HK-2 (cell line): ENCODE measurements around the gene ITGB2.

Source experiments
- DNase-seq: peaks from one replicate; pipeline ENCODE4 v3.0.0-alpha.2; 2018; ENCODE audit not compliant: unreplicated experiment

Gene ITGB2

DNA sequence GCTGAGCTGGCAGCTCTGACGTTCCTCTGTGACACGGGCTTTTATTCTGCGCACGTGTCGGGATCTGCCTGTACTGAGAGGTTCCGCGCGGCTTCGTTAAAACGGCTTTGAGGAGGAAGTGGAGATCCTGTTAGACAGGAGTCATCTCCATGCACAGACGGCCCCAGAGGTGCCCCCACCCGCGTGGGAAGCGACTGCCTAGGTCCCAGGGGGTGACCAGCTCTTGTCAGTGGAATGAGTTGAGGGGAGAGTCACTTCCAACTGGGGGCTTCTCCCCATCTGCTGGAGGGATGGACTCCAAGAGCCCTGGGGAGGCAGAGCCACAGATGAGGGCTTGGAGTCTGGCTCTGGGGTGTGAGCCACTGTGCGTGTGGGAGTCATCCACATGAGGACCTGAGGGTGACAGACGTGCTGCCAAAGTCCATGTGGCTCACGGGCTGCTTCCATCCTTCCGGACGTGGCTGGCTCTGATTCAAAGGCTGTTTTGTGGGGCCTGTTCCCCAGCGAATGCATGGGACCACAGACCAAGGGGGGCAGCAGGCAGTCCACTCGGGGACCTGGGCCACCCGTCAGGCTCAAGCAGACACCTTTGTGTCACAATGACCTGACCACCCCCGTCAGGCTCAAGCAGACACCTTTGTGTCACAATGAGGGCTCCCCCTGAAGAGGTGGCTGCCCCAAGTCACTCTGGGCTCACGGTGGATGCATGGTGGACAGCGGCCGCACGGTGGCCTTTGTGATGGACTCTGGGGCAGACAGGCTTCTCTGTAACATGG, 74.0 kb downstream of the ITGB2 start:
- peak; percentile 16 for DNase-seq

DNA sequence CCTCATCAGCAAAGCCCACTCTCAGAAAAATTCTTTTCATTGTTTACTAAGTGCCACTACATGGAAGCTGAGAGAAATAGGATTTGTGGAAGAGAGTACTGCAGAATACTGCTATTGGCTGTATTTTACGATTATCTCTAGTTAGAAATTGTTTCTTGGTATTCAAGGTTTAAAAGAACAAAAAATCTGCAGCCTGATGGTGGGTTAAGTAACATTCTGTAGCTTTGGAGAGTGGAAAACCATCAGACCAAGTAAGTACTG, 74.5 kb downstream of the ITGB2 start:
- DNase-seq: no peak

DNA sequence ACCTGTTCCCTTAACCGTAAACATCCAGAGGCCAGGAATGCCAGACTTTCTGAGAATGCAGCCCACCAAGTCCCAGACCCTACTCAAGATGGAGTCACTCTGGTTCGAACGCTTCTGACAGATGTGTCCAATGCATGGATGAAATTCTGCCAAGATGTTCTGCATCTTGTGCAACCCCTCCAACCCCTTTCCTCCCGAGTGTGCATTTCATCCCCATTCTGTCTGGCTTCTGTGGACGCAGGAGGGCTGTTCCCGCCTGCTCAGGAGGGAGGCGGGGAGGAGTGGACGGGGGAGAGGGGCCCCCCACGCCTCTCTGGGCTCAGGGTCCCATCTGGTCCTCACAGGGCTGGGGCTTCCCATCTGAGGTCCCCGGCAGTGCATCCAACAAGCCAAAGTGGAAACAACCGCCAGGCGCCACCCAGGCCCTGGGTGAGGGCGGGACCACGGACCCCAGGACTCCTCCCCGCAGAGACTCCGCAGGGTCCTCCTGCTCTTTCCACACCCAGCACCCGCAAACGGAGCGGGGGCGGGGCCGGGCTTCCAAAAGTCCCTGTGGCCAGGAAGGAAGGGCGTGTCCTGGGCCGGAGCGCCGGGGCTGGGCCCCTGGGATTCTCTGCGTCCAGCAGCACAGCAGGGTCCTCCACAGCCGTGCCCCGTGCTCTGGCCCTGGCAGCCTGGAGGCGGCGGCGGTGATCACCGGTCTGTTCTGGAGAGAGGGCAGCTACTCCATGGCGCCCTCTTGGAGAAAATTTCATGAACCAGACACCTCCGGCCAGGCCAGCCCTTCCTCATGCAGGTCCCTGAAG, 75.1 kb downstream of the ITGB2 start:
- peak; percentile 51 for DNase-seq

DNA sequence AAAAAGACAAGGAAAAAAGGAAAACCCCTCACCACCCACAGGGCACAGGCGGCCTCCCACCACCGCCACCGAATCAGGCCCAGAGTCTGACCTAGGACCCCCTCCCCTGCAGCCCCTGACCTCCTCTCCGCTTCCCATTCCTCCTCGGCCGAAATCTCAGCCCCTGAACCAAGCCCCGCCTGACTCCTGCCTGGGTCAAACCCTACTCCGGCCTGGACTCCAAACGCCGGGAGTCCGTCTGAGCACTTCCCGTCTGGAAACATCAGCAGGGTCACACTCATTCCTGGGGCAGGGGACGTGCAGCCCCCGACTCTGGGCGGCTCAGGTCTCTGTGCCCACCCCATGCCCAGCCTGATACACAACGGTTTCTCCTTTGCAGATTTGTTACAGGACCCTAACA, 76.4 kb downstream of the ITGB2 start:
- no peak for DNase-seq

DNA sequence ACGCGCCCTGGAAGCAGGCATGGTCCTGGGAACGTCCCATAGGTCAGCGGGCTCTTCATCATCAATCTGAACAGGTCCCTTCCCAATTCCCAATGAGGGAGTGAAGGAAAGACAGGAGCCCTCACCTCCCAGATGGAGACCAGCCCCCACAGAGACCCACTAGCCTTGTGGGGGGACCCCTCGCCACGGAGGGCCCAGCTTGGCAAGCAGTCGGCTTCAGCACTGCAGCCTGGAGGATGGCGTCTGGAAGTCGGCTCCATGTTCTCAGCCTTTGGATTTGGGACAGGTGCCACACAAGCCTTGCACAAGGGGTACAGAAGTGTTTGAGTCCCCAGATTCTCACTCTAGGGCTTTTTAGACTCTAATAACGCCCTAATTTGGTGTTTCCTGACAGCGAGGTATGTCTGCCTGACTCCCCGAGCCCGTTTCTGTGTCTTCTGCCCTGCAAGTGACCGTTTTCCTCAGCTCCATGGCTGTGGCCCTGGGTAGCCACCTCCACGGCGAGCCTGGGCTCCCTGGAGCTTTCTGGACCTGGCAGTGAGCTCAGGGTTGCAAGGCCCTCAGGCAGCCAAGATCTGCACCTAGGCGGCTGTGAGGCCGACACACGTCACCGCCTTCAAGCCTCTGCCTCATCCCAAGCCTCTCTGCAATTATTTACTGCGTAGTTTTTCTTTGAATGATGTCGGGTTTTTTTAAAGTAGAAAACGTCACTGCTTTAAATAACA, 77.8 kb downstream of the ITGB2 start:
- DNase-seq: no peak

DNA sequence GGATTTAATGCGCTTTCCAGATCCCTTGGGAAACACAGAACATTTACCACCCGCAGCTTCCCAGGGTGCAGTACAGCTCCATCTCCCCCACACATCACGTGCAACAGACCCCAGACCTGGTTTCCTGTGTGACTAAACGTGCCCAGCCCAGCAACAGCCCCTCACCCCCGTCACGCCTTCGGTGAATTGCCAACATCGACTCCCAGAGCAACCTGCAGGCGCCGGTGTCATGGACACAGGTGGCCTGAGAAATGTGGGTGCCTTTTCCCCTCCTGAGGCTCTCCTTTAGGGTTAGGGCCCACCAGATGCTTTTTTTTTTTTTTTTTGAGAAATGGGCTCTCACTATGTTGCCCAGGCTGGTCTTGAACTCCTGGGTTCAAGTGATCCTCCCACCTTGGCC, 78.6 kb downstream of the ITGB2 start:
- no peak for DNase-seq

DNA sequence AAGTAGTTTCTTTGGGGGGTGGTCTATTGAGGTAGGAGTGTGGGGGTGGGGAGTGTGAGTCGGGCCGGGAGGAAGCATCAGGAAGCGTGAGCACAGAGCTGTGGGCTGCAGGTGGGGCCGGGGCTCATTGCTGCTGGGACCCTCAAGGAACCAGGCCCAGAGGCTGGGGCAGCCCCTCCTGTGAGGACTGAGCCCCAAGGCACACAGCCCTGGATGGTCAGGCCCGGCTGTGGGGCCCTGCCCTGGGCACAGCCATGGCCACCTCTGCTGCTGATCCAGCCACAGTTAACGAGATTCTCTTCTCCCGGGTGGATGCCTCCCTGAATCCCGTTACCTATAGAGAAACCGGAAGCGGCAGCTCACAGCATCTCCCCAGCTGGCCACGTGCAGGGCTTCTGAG, 79.9 kb downstream of the ITGB2 start:
- DNase-seq: no peak

DNA sequence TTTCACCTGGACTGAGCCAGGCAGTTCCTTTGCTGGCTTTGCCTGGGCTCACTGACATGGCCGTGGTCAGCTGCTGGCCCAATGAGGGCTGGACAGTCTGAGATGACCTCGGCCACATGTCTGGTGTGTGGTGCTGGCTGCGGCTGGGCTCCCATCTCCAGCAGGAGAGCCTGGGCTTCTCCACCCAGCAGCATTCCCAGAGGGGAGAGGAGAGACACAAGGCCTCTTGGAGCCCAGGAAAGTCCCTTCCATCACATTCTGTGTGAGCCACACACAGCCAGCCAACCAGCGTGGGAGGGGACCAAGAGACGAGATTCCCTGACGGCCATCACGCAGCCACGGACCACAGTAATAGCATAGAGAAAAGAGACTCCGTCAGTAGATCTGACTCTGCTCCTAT, 81.7 kb downstream of the ITGB2 start:
- no peak for DNase-seq

DNA sequence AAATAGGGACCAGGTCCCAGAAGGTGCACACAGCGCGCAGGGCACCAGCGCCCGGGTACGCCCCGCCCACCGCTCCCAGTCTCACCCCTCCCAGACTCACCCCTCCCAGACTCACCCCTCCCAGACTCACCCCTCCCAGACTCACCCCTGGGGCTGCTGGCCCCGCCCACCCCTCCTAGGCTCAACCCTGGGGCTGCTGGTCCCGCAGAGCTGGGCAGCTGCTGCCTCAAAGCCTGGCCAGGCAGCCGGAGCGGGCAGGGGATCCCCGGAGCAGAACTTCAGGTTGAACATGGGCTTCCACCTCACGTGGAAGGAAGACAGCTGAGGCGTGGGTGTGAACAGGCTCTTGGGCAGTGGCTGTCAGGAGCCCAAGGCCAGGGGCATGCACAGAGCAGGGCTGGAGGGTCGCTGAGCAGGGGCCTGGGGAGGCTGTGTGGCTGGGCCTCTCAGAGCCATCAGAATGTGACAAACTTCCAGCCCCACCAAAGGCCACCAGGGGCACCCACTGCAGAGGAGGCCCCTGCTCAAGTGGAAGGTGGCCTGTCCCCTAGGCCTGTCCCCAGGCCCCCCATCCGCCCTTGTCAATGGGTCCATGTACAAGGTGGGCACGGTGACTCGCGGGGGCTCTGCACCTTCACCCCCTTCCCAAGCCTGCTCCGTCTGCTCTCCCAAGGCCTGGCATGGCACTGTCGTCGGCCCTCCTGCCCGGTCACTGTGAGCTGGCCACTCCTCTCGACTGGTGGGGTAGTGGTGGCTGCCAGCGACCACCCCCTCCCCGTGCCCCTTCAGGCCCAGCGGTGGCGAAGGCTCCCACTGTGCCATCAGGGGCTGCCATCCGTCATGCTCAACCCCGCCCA, 82.4 kb downstream of the ITGB2 start:
- no peak for DNase-seq

DNA sequence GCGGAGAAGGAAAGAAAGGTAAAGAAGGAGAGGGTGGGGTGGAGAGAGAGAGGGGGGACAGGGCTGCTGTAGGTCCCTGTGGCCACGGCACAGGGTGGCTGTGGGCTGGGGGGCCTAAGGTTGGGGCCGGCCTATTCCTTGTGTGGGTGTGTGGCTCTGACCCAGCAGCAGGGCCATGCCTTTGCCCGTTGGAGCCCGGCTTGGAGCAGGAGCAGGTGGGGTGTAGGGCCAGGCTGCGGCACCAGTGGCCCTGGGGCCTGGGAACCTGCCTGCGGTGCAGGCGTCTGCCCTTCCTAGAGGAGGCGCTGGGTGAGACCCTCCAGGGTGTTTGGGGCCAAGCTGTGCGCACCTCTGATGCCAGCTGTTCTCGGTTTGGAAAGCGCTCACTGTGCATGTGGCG, 83.2 kb downstream of the ITGB2 start:
- no peak for DNase-seq

DNA sequence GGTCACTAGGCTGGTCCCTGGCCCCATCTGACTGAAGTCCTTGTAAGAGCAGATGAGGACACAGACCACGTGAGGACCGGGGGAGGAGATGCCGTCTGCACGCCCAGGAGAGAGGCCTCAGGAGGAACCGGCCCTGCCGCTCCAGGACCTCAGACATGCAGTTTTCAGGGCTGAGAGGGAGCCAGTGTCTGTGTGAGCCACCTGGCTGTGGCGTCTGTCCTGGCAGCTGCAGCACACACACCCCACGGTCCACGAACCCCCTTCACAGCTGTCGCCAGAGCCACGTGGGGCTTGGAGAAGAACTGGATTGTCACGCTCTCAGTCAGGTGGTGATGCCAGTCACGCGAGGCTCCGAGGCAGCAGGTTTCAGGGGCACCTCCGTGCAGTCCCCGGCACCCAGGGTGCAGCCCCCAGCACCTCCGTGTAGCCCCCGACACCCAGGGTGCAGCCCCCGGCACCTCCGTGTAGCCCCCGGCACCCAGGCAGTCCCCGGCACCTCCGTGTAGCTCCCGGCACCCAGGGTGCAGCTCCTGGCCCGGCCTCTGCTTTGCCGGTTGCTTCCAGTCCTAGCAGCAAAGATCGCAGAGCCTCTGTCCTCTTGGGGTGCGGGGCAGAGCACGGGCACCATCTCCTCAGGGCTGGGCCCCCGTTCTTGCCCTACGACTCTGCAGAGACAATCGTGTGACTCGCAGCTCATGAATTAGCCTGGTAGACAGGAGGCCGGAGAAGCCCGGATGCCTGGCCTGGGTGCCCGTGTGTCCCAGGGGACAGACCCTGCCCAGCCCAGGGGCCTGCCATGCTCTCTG, 83.8 kb downstream of the ITGB2 start:
- DNase-seq: peak; percentile 13

DNA sequence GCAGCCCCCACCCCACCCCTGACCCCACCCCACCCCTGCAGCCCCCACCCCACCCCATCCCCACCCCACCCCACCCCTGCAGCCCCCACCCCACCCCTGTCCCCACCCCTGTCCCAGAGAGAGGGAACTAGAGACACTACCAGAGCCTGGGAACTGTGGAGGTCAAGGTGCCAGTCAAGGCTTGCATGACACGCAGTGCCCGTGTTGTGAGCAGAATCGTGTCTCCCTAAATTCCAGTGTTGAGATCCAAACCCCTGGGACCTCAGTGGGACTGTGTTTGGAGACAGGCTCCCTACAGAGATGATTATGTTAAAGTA, 84.4 kb downstream of the ITGB2 start:
- DNase-seq: no peak
